GM12878 (cell line): ENCODE results near the gene RBM18. TPM values are rescaled to one million over a fixed set of nuclear protein-coding genes. Genes with fewer than 3 reads are reported as not detected.

Source experiments
- ATAC-seq: fragments of 200-7000 bp; cut with Tn5 transposase; 3 replicates; pipeline ENCODE4 v1.9.1; 2020; ENCODE audit warnings: mild to moderate bottlenecking, moderate library complexity
- BruUV-seq: library from RNA; stranded (reverse); fragments of 400-500 nt; replicated peaks from 2 replicates; lab custom pipeline; 2021; lab: Mats Ljungman, UMichigan
- CTCF ChIA-PET: fragments of 300-600 bp; sonication (Branson Sonifier 250); formaldehyde crosslinking; extraction: SDS; loops from one replicate; lab custom pipeline; 2021; ENCODE audit warnings: inconsistent platforms; lab: Yijun Ruan, JAX
- POLR2A ChIA-PET: fragments of 350-600 bp; formaldehyde crosslinking; extraction: SDS; loops from one replicate; lab custom pipeline; 2021; ENCODE audit warnings: inconsistent platforms; lab: Charles Lee
- RAD21 ChIA-PET: fragments of 300-600 bp; sonication (Branson Sonifier 250); formaldehyde crosslinking; loops from one replicate; lab custom pipeline; 2023; ENCODE audit warnings: antibody characterized with exemption; ENCODE audit not compliant: unreplicated experiment; lab: Charles Lee
- SMC1A ChIA-PET: fragments of 300-600 bp; sonication (Branson Sonifier 250); formaldehyde crosslinking; loops from one replicate; lab custom pipeline; 2023; ENCODE audit not compliant: unreplicated experiment, uncharacterized antibody; lab: Charles Lee
- DNase-seq: peaks from one replicate; pipeline ENCODE4 v3.0.0-alpha.2; 2011; ENCODE audit warnings: low read depth, low spot score
- FAIRE-seq: peaks from 3 replicates; lab custom pipeline; 2011; peaks lifted over from hg19 to GRCh38; lab: Jason Lieb, UNC
- H2AFZ ChIP-seq: 2 replicates; pipeline ENCODE4 v1.6.0; 2011; ENCODE audit warnings: low read depth, low read length, control low read depth; ENCODE audit not compliant: control insufficient read depth
- H3K27ac ChIP-seq: 2 replicates; pipeline ENCODE4 v1.5.1; 2011; ENCODE audit warnings: control low read depth; ENCODE audit not compliant: control insufficient read depth, insufficient read depth
- H3K27me3 ChIP-seq, 2 experiments: replicated peaks in 1 of 2; 2 replicates each; pipeline versions ENCODE4 v1.6.0 to v1.6.1; 2011; ENCODE audit warnings: low read length in 1 of 2; ENCODE audit not compliant: control insufficient read depth in 2 of 2, insufficient read depth in 2 of 2
- H3K36me3 ChIP-seq, 2 experiments: 2 replicates each; pipeline ENCODE4 v1.5.1; 2011; ENCODE audit warnings: low read length in 1 of 2; ENCODE audit not compliant: control insufficient read depth in 2 of 2, insufficient read depth in 2 of 2
- H3K4me1 ChIP-seq: 2 replicates; pipeline ENCODE4 v1.6.1; 2011; ENCODE audit warnings: mild to moderate bottlenecking, low read length, moderate library complexity, mixed read lengths; ENCODE audit not compliant: control insufficient read depth, insufficient read depth
- H3K4me2 ChIP-seq: 2 replicates; pipeline ENCODE4 v1.6.0; 2011; ENCODE audit warnings: control low read depth; ENCODE audit not compliant: control insufficient read depth, insufficient read depth
- H3K4me3 ChIP-seq: fragments of 200-600 bp; sonication (generic); 2 replicates; pipeline ENCODE4 v1.5.1; 2016
- H3K79me2 ChIP-seq: 2 replicates; pipeline ENCODE4 v1.6.0; 2011; ENCODE audit warnings: low read length; ENCODE audit not compliant: control insufficient read depth, insufficient read depth
- H3K9ac ChIP-seq: 2 replicates; pipeline ENCODE4 v1.8.0; 2011; ENCODE audit warnings: low read length, control low read depth, mixed read lengths; ENCODE audit not compliant: control insufficient read depth, insufficient read depth
- H3K9me3 ChIP-seq: replicated peaks from 3 replicates; pipeline ENCODE4 v1.5.1; 2011; ENCODE audit warnings: mild to moderate bottlenecking, low read length; ENCODE audit not compliant: control insufficient read depth, insufficient read depth
- H4K20me1 ChIP-seq: 2 replicates; pipeline ENCODE4 v1.6.0; 2011; ENCODE audit not compliant: control insufficient read depth, insufficient read depth
- BACH1 ChIP-seq: fragments of 450-650 bp; IDR thresholded peaks from 2 replicates; pipeline ENCODE4 v1.6.1; 2017; ENCODE audit warnings: mild to moderate bottlenecking, borderline replicate concordance
- CBX3 ChIP-seq: fragments of 200-600 bp; sonication (generic); IDR thresholded peaks from 2 replicates; pipeline ENCODE4 v1.6.1; 2016; ENCODE audit warnings: low read depth, borderline replicate concordance
- CBX5 ChIP-seq: sonication (generic); IDR thresholded peaks from 2 replicates; pipeline ENCODE4 v1.6.1; 2016; ENCODE audit warnings: low read depth, moderate library complexity, mild to moderate bottlenecking, inconsistent platforms
- CHD2 ChIP-seq: IDR thresholded peaks from 2 replicates; pipeline ENCODE4 v1.6.1; 2011; ENCODE audit warnings: low read depth, low read length, improper control_type of control experiment, borderline replicate concordance
- CREM ChIP-seq: IDR thresholded peaks from 2 replicates; pipeline ENCODE4 v1.6.1; 2014; ENCODE audit warnings: antibody characterized with exemption, low read depth
- HDAC6 ChIP-seq: fragments of 200-600 bp; sonication (generic); IDR thresholded peaks from one replicate; pipeline ENCODE4 v1.8.0; 2017; ENCODE audit warnings: antibody characterized with exemption; ENCODE audit not compliant: unreplicated experiment
- JUNB ChIP-seq: IDR thresholded peaks from 2 replicates; pipeline ENCODE4 v1.6.1; 2016; ENCODE audit warnings: antibody characterized with exemption, mild to moderate bottlenecking
- KLF5 ChIP-seq: fragments of 450-650 bp; IDR thresholded peaks from 2 replicates; pipeline ENCODE4 v1.6.1; 2014; ENCODE audit warnings: mild to moderate bottlenecking; ENCODE audit not compliant: partially characterized antibody
- POLR2A ChIP-seq: IDR thresholded peaks from 2 replicates; pipeline ENCODE4 v1.6.1; 2011; ENCODE audit warnings: low read depth, mild to moderate bottlenecking, low read length
- SIX5 ChIP-seq: IDR thresholded peaks from 2 replicates; pipeline ENCODE4 v1.6.1; 2011; ENCODE audit warnings: mild to moderate bottlenecking, low read depth, low read length, moderate library complexity; ENCODE audit not compliant: severe bottlenecking
- SREBF1 ChIP-seq: IDR thresholded peaks from 2 replicates; pipeline ENCODE4 v1.6.1; 2012; ENCODE audit warnings: mild to moderate bottlenecking, low read length
- SUZ12 ChIP-seq: fragments of 200-600 bp; sonication (generic); IDR thresholded peaks from one replicate; pipeline ENCODE4 v1.6.1; 2018; ENCODE audit warnings: antibody characterized with exemption, mild to moderate bottlenecking; ENCODE audit not compliant: unreplicated experiment
- WGBS: methylation state at CpG from one replicate; pipeline ENCODE4 v1.1.6; 2016; ENCODE audit warnings: low lambda C conversion rate; ENCODE audit not compliant: insufficient replicate concordance, insufficient coverage; ENCODE audit errors: missing lambda C conversion rate; 5-methylcytosine and 5-hydroxymethylcytosine counted together
- in situ Hi-C: fragments of 300-500 bp; cut with MboI; formaldehyde crosslinking; loops from 9 replicates; pipeline ENCODE4 v1.14.3; 2018; ENCODE audit warnings: mixed read lengths
- intact Hi-C: fragments of 100-400 bp; cut with micrococcal nuclease; formaldehyde crosslinking; loops from one replicate; pipeline ENCODE4 v1.14.2; 2022; ENCODE audit not compliant: unreplicated experiment
- polyA plus RNA-seq, 11 experiments: library from polyadenylated mRNA; depleted of rRNA in 4 of 11; unstranded in 6 of 11; stranded (reverse) in 5 of 11; fragments of >200 nt; fragmentation: Nextera tagmentation in 4 of 11; fragmentation: Illumina TruSeq in 1 of 11; extraction: Ambion mirVana in 4 of 11; extraction: Trizol in 1 of 11; gene quantifications; 1 replicate in 1 of 11; 2 replicates in 10 of 11; pipeline versions ENCODE4 v1.2.1 to v1.2.3, GENCODE V29; 2011 to 2016; ENCODE audit warnings: inconsistent platforms in 2 of 11, missing spikeins in 2 of 11, low read depth in 1 of 11
- total RNA-seq, 4 experiments: library from RNA; depleted of rRNA in 3 of 4; stranded (reverse); fragments of >200 nt in 3 of 4; fragmentation: Illumina TruSeq in 1 of 4; extraction: Trizol in 1 of 4; gene quantifications; 2 replicates each; pipeline versions ENCODE4 v1.2.1 to v1.2.3, GENCODE V29; 2013 to 2021
- TF ChIP-seq, protein P1 (sequence below): fragments of 450-650 bp; IDR thresholded peaks from 2 replicates; pipeline ENCODE4 v1.6.1; 2016; ENCODE audit warnings: mild to moderate bottlenecking
- TF ChIP-seq, protein P2 (sequence below): IDR thresholded peaks from 2 replicates; pipeline ENCODE4 v1.6.1; 2012; ENCODE audit warnings: low read depth, low read length, improper control_type of control experiment
- TF ChIP-seq, protein P3 (sequence below): fragments of 450-650 bp; IDR thresholded peaks from 2 replicates; pipeline ENCODE4 v1.6.1; 2016; ENCODE audit warnings: mild to moderate bottlenecking
- TF ChIP-seq, protein P4 (sequence below), 3 experiments: IDR thresholded peaks in 2 of 3; conservative IDR thresholded peaks in 1 of 3; 2 replicates each; pipeline ENCODE4 v1.5.1; 2011; ENCODE audit warnings: low read depth in 3 of 3, low read length in 3 of 3, mild to moderate bottlenecking in 3 of 3, control low read depth in 2 of 3, moderate library complexity in 2 of 3, inconsistent platforms in 1 of 3, mixed read lengths in 1 of 3; ENCODE audit not compliant: control insufficient read depth in 2 of 3, insufficient read depth in 1 of 3; ENCODE audit errors: extremely low read depth in 1 of 3

Gene RBM18
- total and polyA plus RNA-seq, 10 of the 15 experiments (the other 5 are each of a cell fraction or from before 2014, with no cell fraction given), result 6.4 to 46.8 (median 30.4) TPM

DNA sequence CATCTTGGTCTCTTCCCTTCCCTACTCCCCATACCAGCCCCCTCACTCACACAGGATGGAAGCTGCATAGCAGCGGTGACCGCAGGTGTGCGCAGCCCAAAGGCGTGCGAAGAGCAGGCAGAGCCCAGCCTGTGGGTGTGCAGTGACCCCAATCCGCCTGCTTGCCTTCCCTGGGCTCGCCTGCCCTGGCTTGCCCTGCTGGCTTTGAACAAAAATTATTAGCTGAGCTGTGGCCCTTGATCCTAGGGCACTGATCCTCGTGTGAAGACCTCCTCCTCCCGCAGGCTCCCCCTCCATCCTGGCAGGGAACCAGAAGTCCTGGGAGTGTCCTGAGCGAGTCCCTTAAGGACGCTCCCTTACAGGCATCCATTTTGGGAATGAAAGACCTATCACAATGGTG is 73.1 kb downstream of the RBM18 start:
- H4K20me1 ChIP-seq, result no peaks in the 10 kb centered on the region
- FAIRE-seq (no peak), ATAC-seq (no peak), DNase-seq (no peak)
- no peak overlapping the region for H3K4me2 ChIP-seq
- no peaks in the 10 kb centered on the region for H3K9me3 ChIP-seq
- no peak overlapping the region for H3K27ac ChIP-seq
- no peak overlapping the region for H3K4me3 ChIP-seq
- no TSS peak for BruUV-seq
- TF ChIP-seq SREBF1 (no peak), BACH1 (no peak), JUNB (no peak), POLR2A (no peak), CHD2 (no peak), HDAC6 (no peak), CBX3 (no peak), SIX5 (no peak), KLF5 (no peak), SUZ12 (no peak), CBX5 (no peak), CREM (no peak)
- TF ChIP-seq, protein P1, sequence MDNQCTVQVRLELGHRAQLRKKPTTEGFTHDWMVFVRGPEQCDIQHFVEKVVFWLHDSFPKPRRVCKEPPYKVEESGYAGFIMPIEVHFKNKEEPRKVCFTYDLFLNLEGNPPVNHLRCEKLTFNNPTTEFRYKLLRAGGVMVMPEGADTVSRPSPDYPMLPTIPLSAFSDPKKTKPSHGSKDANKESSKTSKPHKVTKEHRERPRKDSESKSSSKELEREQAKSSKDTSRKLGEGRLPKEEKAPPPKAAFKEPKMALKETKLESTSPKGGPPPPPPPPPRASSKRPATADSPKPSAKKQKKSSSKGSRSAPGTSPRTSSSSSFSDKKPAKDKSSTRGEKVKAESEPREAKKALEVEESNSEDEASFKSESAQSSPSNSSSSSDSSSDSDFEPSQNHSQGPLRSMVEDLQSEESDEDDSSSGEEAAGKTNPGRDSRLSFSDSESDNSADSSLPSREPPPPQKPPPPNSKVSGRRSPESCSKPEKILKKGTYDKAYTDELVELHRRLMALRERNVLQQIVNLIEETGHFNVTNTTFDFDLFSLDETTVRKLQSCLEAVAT, result no peak
- TF ChIP-seq, protein P2, sequence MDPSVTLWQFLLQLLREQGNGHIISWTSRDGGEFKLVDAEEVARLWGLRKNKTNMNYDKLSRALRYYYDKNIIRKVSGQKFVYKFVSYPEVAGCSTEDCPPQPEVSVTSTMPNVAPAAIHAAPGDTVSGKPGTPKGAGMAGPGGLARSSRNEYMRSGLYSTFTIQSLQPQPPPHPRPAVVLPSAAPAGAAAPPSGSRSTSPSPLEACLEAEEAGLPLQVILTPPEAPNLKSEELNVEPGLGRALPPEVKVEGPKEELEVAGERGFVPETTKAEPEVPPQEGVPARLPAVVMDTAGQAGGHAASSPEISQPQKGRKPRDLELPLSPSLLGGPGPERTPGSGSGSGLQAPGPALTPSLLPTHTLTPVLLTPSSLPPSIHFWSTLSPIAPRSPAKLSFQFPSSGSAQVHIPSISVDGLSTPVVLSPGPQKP, result no peak
- TF ChIP-seq, protein P3, sequence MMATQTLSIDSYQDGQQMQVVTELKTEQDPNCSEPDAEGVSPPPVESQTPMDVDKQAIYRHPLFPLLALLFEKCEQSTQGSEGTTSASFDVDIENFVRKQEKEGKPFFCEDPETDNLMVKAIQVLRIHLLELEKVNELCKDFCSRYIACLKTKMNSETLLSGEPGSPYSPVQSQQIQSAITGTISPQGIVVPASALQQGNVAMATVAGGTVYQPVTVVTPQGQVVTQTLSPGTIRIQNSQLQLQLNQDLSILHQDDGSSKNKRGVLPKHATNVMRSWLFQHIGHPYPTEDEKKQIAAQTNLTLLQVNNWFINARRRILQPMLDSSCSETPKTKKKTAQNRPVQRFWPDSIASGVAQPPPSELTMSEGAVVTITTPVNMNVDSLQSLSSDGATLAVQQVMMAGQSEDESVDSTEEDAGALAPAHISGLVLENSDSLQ, result no peak
- TF ChIP-seq, protein P4, sequence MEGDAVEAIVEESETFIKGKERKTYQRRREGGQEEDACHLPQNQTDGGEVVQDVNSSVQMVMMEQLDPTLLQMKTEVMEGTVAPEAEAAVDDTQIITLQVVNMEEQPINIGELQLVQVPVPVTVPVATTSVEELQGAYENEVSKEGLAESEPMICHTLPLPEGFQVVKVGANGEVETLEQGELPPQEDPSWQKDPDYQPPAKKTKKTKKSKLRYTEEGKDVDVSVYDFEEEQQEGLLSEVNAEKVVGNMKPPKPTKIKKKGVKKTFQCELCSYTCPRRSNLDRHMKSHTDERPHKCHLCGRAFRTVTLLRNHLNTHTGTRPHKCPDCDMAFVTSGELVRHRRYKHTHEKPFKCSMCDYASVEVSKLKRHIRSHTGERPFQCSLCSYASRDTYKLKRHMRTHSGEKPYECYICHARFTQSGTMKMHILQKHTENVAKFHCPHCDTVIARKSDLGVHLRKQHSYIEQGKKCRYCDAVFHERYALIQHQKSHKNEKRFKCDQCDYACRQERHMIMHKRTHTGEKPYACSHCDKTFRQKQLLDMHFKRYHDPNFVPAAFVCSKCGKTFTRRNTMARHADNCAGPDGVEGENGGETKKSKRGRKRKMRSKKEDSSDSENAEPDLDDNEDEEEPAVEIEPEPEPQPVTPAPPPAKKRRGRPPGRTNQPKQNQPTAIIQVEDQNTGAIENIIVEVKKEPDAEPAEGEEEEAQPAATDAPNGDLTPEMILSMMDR (IDR thresholded peaks at IDR 0.05 in 2 of 3, conservative IDR thresholded peaks at IDR 0.05 in 1 of 3; ENCODE audit: control insufficient read depth in 2 of 3, extremely low read depth in 1 of 3, insufficient read depth in 1 of 3, low read depth in 3 of 3, low read length in 3 of 3), result no peak
- in situ Hi-C loops, result no loop called here
- intact Hi-C loops, result no loop called here
- no peaks in the 10 kb centered on the region for H3K36me3 ChIP-seq
- H3K9ac ChIP-seq, result no peak overlapping the region
- H2AFZ ChIP-seq, result no peak overlapping the region
- ChIA-PET CTCF (interaction anchor here (0.6 kb wide), 1 partner anchor 13 kb away, joined by 3 read pairs; no protein-coding TSS in a partner anchor), SMC1A (no interaction called here), RAD21 (no interaction called here), POLR2A (no interaction called here)
- 62% methylated on average over 11 of the region's 11 CpGs for WGBS
- H3K27me3 ChIP-seq, result no peaks in the 10 kb centered on the region; a peak in 1 of 4 replicates
- H3K4me1 ChIP-seq, result no peaks in the 10 kb centered on the region
- H3K79me2 ChIP-seq, result no peaks in the 10 kb centered on the region
